Measurements from ENCODE around the gene OSBPL8.

Gene OSBPL8

DNA sequence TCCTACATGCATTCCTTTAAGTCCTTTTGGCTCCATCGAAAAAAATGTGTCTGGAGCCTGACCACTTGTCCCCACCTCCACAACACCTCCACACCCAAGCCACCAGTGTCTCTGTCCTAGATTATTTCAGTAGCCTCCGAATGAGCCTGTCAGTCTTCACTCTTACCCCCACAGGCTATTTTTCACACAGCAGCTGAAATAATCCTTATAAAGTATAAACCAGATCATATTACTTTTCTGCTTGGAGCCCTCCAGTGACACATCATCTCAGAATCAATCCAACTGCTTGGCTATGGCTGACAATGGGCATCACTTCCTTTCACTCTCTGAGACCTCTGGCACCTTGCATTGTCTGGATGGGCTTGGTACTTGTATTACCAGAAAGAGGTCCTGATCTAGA is 256.2 kb downstream of the OSBPL8 start:
- DNase-seq (ENCODE audit: low spot score) = no peak

Data from Ammon's horn (tissue), 1 donor.